ENCODE data around the gene AURKB. TPM values are rescaled to one million over a fixed set of nuclear protein-coding genes. Genes with fewer than 3 reads are reported as not detected.

AURKB gene
- total and polyA plus RNA-seq, 10 of the 15 experiments (the other 5 are each of a cell fraction or from before 2014, with no cell fraction given), result 52.7 to 209 (median 128) TPM

DNA sequence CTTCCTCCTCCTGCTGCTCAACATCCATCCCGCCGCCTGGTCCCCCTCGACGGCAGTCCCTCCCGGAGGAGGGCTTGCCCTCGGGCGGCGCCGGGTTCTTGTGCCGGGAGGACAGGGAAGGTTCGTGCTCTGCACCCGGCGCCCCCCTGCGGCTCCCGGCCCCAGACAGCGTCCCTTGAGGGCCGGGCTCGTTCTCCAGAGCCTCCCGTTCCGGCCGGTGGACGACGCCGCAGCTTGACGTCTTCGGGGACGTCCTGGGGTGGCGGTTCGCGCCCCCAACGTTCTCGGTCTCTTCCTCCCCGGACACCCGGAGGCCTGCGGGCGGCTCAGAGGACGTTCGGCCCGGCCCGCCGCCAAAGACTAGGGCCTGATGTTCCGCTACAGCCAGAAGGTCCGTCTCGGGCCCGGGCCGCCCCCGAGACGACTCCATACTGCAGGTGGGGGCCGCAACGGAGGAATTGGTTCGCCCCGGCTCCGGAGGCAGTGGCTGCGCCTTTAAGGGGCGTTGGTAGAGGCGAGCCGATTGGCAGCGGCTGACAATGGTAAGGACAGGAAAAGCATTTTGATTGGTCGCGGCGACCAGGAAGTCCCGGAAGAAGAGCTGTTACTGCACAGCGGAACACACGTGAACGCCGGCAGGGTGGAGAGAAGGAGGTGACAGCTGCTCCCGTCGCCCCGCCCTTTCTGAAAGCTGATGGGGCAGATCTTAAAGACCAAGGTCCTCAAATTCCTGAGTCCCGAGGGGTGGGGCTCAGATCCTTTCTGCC, 20.5 kb downstream of the AURKB start, which contains the start of gene BORCS6:
Gene BORCS6 (minus strand): TSS at position 470 of the 767 bp plus-strand sequence. CDS start 40 bp downstream, at position 430.
- Histone ChIP-seq H3K4me3 (peak within 1 kb of the TSS; percentile 75), H3K9ac (ENCODE audit: control insufficient read depth, insufficient read depth, low read length) (peak within 1 kb of the TSS; percentile 80), H3K4me2 (ENCODE audit: control insufficient read depth, insufficient read depth) (peak within 1 kb of the TSS; percentile 89), H2AFZ (ENCODE audit: control insufficient read depth, low read depth, low read length) (peak within 1 kb of the TSS; percentile 91), H3K4me1 (ENCODE audit: control insufficient read depth, insufficient read depth, low read length) (peaks cover 17% of the 10 kb centered on the region), H3K79me2 (ENCODE audit: control insufficient read depth, insufficient read depth, low read length) (peaks cover 18% of the 10 kb centered on the region), H3K9me3 (replicated peaks; ENCODE audit: control insufficient read depth, insufficient read depth, low read length) (no peaks in the 10 kb centered on the region), H4K20me1 (ENCODE audit: control insufficient read depth, insufficient read depth) (no peaks in the 10 kb centered on the region), H3K36me3 (ENCODE audit: control insufficient read depth in 2 of 2, insufficient read depth in 2 of 2, low read length in 1 of 2) (no peaks in the 10 kb centered on the region), H3K27ac (ENCODE audit: control insufficient read depth, insufficient read depth) (peak within 1 kb of the TSS; percentile 90), H3K27me3 (replicated peaks in 1 of 2; ENCODE audit: control insufficient read depth in 2 of 2, insufficient read depth in 2 of 2, low read length in 1 of 2) (no peaks in the 10 kb centered on the region)
- intact Hi-C loops (cut with micrococcal nuclease; ENCODE audit: unreplicated experiment) (loop anchor here (5.0 kb wide), 1 partner anchor 53 kb away; no protein-coding TSS in a partner anchor), in situ Hi-C loops (cut with MboI) (loop anchor here (5.0 kb wide), 1 partner anchor 32 kb away; no protein-coding TSS in a partner anchor)
- POLR2A ChIA-PET, result interaction anchor here (0.9 to 8.1 kb wide), 14 partner anchors 9 to 111 kb away, joined by 4 to 146 read pairs (median 15); partner anchors contain the start of genes AURKB, CTC1, PER1 and PFAS
- SMC1A ChIA-PET (ENCODE audit: uncharacterized antibody, unreplicated experiment), result interaction anchor here (0.6 to 1.6 kb wide), 11 partner anchors 12 to 105 kb away, joined by 3 to 9 read pairs (median 4); partner anchors contain the start of gene SLC25A35
- ATAC-seq, result peak; percentile 75
- DNase-seq (ENCODE audit: low read depth, low spot score), result peak; percentile 94
- RAD21 ChIA-PET (ENCODE audit: unreplicated experiment), result interaction anchor here (0.8 to 8.1 kb wide), 11 partner anchors 10 to 258 kb away, joined by 3 to 117 read pairs (median 4); partner anchors contain the start of genes AURKB, CNTROB, CTC1 and SLC25A35
- under 1% methylated on average over 70 of the region's 70 CpGs for WGBS (ENCODE audit: insufficient coverage, insufficient replicate concordance, low lambda C conversion rate, missing lambda C conversion rate)
- CTCF ChIA-PET, result interaction anchor here (0.6 to 6.2 kb wide), 8 partner anchors 9 to 836 kb away, joined by 3 to 53 read pairs (median 4); partner anchors contain the start of genes AURKB and SLC25A35
- BruUV-seq (replicated peaks), result TSS peak; percentile 86
- no peak for FAIRE-seq
- 0 out of 2 replicates have a peak, but pooled peaks have one; percentile 44 for TF ChIP-seq SMAD5 (IDR thresholded peaks at IDR 0.05; ENCODE audit: low read depth)
- TF ChIP-seq FOXM1 (IDR thresholded peaks at IDR 0.05; ENCODE audit: low read depth, low read length), result no peak
- TF ChIP-seq NFYB (IDR thresholded peaks at IDR 0.05; ENCODE audit: insufficient read depth, low read depth, low read length), result peak; percentile 92
- TF ChIP-seq ZSCAN29 (IDR thresholded peaks at IDR 0.05), result no peak
- TF ChIP-seq HCFC1 (IDR thresholded peaks at IDR 0.05; ENCODE audit: low read length), result peak; percentile 36; the same call in 1 of the 2 replicates
- no peak for TF ChIP-seq SMAD1 (IDR thresholded peaks at IDR 0.05; ENCODE audit: low read depth, partially characterized antibody)
- TF ChIP-seq, protein P1, sequence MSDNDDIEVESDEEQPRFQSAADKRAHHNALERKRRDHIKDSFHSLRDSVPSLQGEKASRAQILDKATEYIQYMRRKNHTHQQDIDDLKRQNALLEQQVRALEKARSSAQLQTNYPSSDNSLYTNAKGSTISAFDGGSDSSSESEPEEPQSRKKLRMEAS (IDR thresholded peaks at IDR 0.05; ENCODE audit: low read depth, low read length), result no peak
- 0 out of 2 replicates have a peak, but pooled peaks have one; percentile 34 for TF ChIP-seq TCF12 (IDR thresholded peaks at IDR 0.05; ENCODE audit: low read depth, low read length)
- TF ChIP-seq JUND (IDR thresholded peaks at IDR 0.05; ENCODE audit: low read depth, low read length), result peak; percentile 87
- TF ChIP-seq, protein P2, sequence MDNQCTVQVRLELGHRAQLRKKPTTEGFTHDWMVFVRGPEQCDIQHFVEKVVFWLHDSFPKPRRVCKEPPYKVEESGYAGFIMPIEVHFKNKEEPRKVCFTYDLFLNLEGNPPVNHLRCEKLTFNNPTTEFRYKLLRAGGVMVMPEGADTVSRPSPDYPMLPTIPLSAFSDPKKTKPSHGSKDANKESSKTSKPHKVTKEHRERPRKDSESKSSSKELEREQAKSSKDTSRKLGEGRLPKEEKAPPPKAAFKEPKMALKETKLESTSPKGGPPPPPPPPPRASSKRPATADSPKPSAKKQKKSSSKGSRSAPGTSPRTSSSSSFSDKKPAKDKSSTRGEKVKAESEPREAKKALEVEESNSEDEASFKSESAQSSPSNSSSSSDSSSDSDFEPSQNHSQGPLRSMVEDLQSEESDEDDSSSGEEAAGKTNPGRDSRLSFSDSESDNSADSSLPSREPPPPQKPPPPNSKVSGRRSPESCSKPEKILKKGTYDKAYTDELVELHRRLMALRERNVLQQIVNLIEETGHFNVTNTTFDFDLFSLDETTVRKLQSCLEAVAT (IDR thresholded peaks at IDR 0.05), result no peak
- peak; percentile 79 for TF ChIP-seq ATF7 (IDR thresholded peaks at IDR 0.05; ENCODE audit: low read depth)
- TF ChIP-seq, protein P3, sequence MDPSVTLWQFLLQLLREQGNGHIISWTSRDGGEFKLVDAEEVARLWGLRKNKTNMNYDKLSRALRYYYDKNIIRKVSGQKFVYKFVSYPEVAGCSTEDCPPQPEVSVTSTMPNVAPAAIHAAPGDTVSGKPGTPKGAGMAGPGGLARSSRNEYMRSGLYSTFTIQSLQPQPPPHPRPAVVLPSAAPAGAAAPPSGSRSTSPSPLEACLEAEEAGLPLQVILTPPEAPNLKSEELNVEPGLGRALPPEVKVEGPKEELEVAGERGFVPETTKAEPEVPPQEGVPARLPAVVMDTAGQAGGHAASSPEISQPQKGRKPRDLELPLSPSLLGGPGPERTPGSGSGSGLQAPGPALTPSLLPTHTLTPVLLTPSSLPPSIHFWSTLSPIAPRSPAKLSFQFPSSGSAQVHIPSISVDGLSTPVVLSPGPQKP (IDR thresholded peaks at IDR 0.05; ENCODE audit: low read depth, low read length), result 0 out of 2 replicates have a peak, but pooled peaks have one; percentile 6
- peak; percentile 59; the same call in 1 of the 3 replicates for TF ChIP-seq POU2F2 (IDR thresholded peaks at IDR 0.05; ENCODE audit: borderline replicate concordance, low read depth, low read length)
- peak; percentile 74 for TF ChIP-seq YY1 (IDR thresholded peaks at IDR 0.05; ENCODE audit: low read depth, low read length)
- peak; percentile 84; the same call in 1 of the 2 replicates for TF ChIP-seq CHD2 (IDR thresholded peaks at IDR 0.05; ENCODE audit: borderline replicate concordance, low read depth, low read length)
- TF ChIP-seq RFX5 (IDR thresholded peaks at IDR 0.05; ENCODE audit: low read depth, low read length), result peak; percentile 67; the same call in 1 of the 2 replicates

All from GM12878 (cell line).